HG03280 (cell line): ENCODE data around the gene BTBD6.

Experiments used
- ATAC-seq: cut with Tn5 transposase; IDR thresholded peaks from one replicate; pipeline ENCODE4 v1.9.1; 2021; ENCODE audit warnings: mild to moderate bottlenecking, moderate library complexity; ENCODE audit not compliant: unreplicated experiment

Gene BTBD6

DNA sequence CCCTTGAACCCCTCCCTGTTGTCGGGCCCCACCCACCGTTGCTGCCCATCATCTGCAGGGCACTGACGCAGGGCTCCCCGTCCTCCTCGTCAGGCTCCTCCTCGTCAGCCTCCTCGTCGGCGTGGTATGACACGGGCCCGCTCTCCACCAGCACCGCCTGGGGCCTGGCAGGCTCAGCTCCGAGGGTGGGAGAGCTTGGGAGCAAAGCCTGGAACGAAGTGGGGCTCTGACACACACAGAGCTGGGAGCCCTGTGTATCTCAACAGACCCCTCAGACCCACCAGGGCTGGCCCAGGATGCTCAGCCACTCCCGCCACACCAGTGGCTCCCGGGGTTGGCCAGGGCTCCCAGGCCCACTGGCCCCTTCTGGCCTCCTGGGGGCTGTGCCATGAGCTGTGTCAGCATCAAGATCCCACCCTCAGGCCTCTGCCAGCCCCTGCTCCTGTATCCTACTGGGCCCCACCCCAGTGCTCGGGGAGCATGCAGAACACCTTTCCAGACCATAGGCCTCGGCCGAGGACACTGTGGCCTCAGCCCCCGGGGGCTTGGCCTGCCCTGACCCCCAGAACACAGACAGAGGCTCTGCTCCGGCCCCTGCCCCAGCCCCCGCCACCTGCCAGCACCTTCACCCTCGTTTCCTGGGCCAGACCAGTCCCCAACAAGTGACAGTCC, 37.1 kb upstream of the BTBD6 start:
- ATAC-seq = no peak

- no peak for ATAC-seq
Measured at GRCh38 chr14:105211758-105212089, 36.6 kb upstream of the BTBD6 start.

DNA sequence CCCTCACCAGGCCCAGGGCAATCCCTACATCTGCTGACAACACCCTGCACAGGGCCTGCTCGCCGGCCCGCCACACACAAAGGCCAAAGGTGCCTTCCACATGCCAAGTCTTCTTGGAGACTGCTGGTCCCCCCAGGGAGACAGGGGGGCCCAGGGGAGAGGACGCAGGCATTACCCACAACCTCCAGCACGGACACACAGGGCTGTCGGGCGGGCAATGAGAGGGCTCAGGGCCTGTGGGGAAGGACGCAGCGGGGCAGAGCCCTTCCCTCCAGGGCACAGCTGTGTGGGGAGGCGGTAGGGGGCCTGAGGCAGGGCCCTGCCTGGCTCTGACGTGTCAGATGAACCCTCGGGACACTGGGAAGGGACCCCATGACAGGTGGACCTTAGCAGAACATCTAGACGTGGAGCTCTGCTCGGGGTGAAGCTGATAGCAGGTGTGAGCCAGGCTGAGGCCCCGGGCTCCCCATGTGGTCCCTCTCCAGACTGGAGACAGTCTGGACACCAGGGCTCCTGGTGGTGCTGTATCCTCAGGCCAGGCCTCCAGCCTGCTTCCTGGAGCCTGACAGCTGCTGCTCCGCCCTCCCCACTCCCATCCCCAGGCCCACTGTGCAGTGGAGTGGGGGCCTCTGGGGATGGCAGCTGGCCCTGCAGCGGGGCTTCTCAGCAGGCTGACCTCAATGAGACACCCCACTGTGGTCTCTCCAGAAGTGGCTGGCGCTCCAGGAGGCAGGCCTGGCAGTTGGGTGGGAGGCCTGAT, 35.6 kb upstream of the BTBD6 start:
- ATAC-seq = no peak

DNA sequence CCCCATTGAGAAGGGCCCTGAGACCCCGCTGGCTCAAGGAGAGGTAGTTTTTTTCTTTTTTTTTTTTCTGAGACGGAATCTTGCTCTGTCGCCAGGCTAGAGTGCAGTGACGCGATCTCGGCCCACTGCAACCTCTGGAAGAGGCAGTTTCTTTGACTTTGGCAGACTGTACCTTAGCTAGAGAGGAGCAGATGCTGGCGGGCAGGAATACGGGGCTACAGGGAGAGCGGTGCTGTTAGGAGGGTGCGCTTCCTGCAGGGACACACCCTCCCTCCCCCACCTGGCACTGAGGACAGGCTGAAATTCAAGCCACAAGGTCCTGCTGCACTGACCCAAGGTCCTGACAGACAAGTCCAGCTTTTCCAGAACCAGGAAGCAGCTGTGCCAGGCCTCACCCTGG, 35.0 kb upstream of the BTBD6 start:
- ATAC-seq = no peak

DNA sequence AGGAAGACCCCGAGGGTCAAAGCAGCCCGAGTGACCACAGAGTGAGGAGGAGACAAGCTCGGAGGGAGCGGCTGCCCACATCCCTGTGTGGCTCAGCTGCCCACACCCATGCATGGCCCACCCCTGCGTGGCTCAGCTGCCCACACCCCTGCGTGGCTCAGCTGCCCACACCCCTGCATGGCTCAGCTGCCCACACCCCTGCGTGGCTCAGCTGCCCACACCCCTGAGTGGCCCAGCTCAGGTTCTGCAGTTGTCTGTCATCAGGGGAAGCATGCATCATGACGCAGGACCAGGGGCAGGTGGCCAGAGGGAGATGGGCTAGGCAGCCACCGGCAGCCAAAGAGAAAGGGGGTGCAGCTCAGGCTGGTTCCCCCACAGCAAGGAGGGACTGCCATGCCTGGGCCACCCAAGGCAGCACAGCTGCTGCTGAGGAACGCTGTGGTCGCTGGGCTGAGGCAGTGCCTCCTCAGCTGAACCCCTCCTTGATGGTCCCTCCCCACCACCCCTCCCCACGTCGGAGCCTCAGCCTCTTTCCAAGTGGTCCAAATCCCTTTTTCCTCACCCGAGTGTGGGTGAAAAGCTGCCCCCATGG, 33.9 kb upstream of the BTBD6 start:
- no peak for ATAC-seq

GRCh38 chr14:105215602-105216001, 32.7 kb upstream of the BTBD6 start:
- ATAC-seq = no peak

DNA sequence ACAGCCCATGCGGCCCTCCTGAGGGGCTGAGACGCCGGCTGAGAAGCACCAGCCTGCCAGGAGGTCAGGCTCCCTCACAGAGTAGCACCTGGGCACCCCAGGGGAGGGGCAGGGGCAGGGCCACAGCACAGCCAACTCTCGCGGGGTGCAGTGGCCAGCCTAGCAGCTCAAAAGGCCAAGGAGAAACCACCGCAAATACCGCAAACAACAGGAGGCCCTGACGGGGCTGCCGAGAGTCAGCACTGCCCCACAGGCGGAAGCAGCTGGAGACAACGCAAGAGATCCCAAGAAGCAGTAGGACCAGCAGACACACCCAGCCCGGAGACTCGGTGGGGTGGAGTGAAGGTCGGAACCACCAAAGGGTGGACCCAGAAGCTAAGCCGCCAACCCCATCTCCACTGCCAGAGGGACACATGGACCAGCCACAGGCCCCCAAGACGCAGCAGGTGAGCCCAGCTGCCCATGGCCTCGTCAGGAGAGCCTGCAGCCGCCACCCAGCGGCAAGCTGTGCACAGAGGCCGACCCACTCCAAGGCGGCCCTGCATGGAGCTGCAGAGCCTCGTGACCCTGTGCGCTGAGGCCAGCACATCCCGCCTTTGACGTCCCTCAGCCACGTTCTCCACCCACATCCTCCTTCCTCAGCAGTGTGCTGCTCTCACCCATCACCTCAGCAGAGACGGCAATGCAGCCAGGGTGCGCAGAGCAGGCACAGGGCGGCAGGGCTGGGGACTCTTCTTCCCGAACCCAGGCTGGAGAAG, 31.7 kb upstream of the BTBD6 start:
- no peak for ATAC-seq

GRCh38 chr14:105217774-105218173, 30.6 kb upstream of the BTBD6 start:
- no peak for ATAC-seq

DNA sequence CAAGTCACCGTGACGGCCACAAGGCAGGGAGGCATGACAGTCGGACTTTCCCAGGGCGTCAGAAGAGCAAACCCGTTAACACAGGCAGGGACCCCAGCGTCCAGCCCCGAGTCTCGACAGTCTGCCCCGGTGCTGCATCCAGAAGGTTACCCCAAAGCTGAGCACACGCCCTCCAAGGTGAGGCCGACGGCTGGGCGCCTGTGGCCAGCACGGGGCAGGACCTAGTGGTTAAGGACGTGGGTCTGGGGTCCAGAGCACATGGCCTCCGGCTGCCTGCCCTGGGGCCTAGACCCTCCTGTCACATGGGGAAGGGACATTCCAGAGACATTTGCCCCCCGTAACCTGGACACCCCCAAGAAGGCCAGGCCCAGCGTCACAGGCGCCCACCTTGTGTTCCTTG, 29.7 kb upstream of the BTBD6 start:
- no peak for ATAC-seq

DNA sequence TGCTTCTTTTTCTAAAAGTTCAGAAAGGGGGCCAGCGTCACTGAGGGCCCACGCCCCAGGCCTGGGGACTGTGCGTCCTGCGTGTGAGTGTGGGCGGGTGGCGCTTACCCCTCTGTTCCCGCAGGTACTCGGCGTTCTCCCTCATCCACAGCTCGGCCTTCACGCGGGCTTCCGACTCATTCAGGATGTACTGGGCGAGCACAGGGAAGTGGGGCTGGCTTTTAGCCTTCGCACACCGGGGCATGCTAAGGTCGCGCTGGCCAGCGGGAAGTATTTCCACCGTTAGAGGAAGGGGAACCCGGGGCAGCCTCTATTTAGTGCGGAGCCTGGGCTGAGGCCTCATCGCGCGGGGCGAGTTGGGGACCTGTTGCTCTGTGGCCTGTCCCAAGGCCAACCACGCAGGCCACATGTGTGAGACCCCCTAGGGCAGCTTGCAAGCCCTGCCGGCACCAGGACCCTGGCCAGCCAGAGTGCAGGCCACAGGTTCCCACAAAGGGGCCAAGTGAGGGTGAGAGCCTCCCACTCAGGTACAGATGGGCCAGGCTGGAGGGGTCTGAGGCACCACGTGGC, 29.2 kb upstream of the BTBD6 start:
- ATAC-seq = no peak

GRCh38 chr14:105219753-105220152, 28.6 kb upstream of the BTBD6 start:
- ATAC-seq = no peak

DNA sequence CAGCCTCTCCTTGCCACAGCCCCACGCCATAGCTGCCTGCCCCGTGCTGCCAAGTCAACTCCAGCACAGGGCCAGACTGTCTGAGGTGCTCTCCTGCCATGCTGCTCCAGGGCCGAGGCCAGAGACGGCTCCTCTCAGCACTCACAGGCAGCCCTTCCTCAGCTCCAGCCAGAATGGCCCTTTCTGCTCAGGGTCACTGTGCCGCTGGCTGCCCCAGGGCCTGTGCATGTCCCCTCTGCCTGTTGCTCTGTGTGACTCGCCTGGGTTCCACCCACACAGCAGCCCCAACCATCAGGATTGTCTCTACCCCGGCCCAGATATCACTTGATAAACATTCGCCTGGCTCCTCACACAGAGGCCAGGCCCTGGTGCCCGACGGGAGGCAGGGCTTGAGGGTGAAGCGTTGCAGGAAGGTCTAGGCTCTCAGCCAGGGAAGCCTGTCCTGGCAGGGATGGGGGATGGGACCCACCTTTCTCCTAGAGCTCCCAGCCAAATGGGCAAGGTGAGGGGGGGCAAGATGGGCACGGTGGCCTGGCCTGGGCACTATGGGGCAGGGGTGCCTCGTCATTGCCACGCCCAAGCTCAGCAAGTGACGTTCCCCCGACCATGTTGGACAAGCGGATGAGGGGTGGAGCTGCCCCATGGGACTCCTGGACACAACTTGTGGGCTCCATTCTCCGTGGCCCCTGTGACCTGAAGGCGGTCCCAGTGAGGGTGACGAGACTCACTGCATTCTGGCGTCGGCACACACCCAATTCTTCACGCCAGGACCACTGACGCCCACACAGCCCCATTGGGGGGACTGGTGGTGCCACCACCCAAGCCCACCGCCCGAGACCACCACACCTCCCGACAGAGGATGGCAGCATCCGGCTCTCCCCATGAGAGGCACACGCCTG, 27.4 kb upstream of the BTBD6 start:
- no peak for ATAC-seq

- ATAC-seq = no peak
Measured at GRCh38 chr14:105221598-105222178, 26.6 kb upstream of the BTBD6 start.

DNA sequence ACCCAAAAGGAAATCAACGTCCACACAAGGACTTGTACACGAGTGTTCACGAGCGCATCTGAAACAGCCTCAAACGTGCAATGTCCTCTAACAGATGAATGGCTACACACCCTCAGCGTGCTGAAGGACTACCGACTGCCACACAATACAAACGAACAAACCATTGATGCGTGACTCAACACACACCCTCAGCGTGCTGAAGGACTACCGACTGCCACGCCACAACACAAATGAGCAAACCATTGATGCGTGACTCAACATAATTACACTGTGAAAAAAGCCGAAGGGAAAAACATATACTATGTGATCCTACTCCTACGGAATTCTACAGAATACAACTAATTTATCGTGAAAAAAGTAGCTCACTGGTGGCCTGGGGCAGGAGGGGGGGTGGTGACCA, 25.1 kb upstream of the BTBD6 start:
- ATAC-seq = no peak

DNA sequence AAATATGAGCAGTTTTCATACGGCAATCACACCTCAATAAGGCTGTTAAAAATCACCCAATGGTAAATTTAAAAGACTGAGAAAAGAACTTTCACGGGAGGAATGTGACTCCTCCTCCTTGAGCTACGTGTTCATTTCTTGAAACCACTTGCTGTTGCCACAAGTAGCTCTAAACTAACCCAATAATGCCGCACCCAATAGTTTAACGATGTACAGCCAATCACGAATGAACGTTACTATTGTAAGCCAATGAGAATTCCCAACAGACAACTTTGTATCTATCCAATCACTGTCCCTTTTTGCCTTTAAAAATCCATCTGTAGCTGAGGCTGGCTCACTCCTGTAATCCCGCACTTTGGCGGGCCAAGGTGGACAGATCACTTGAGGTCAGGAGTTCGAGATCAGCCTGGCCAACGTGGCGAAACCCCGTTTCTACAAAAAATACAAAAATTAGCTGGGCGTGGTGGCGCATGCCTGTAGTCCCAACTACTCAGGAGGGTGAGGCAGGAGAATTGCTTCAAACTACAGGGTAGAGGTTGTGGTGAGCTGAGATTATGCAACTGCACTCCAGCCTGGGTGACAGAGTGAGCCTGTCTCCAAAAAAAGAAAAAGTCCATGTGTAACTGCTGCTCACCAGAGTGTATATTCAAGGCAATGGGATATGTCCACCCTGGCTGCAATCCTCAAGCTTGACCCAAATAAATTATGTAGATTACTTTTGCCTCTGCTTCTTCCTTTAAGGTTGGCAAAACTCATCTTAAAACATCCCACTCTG, 24.4 kb upstream of the BTBD6 start:
- no peak for ATAC-seq

DNA sequence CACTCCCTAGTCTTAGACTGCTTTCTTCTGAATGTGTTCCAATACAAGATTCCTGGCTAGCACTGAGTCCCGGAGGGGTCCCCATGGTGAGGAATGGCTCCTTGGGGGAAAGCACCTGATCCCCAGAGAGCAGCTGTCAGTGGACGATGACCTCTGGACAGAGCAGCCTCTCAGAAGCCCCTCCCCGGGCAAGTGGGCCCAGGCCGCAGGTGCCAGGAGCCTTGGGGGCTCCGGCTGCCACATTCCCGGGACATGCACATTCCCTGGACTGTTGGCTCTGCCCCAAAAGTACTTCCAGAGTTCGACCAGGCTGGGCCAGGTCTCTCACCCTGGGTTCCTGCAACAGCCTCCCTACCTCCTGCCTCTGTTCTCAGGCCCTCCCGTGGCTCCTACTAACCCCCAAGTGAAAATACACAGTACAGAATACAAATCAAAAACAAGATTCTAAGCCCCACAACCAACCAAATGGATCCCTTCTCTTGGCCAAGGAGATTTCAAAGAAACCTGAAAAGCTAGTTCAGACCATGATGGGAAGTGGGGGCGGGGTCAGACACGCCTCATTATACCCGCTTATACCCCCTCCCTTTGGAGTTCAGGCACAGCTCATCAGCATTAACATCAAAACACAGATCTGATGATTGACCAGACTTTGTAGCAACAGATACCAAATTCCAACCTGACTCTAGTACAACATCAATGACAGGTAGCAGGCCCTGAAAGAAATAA, 23.3 kb upstream of the BTBD6 start:
- ATAC-seq = no peak

DNA sequence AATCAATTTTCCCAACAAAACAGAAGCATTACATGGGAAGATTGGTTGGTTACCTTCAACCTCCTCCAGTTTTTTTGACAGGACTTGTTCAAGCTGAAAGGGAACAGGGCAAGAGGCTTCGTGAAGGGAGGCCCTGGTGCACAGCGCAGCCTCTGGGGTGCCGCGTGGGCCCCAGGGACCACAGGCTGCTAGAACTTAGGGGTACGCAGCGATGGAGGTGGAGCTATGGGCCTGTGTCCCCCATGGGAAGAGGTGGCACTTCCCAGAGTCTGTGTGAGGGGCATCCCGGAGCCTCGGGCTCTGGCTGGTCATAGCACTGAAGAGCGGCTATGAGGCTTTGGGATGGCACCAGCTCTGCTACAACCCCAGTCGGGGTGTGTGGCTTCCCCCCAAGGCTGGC, 22.1 kb upstream of the BTBD6 start:
- ATAC-seq = no peak

DNA sequence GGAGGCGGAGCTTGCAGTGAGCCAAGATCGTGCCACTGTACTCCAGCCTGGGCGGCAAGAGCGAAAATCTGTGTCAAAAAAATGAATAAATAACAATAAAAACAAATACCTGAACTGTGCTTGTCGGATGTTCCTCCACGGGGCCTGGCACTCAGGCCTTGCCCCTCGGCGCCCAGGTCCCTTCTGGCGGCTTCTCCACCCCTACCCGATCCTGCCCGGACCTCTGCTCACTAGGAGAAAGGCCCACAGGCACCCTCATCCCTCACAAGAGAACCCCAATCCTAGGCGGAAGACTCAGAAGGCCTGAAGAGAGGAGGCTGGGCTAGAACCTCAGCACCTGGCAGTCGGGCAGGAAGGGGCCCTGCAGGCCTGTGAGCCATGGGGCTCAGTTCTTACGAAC, 21.0 kb upstream of the BTBD6 start:
- no peak for ATAC-seq

DNA sequence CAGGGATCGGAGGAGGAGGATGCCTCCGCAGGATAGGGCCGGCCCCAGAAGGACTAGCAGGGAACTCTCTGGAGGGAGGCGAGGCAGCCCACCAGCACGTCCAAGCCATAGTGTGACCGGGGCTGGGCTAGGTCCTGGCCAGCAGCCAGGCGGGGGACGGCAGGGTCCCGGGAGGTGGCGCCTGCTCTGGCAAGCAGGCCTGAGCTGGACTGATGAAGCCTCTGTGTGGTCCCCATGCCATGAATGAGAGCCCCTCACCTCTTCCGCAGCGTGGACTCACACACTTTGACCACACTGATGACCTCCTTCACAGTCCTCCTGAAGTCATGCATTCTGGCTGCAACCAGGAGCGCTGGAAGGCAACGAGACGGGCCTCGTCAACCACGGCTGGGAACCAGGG, 19.8 kb upstream of the BTBD6 start:
- no peak for ATAC-seq
